Tibial nerve (tissue), 4 donors: ENCODE results near the gene UPP1.

Experiments used
- EP300 ChIP-seq, 2 donors: sonication (generic); formaldehyde crosslinking; IDR thresholded peaks; one replicate each; pipeline ENCODE4 v1.6.1; 2017; ENCODE audit warnings: antibody characterized with exemption in 2 of 2, mild to moderate bottlenecking in 1 of 2
- POLR2A ChIP-seq, 2 donors: fragments of 450-650 bp; IDR thresholded peaks; one replicate each; pipeline ENCODE4 v1.6.1; 2017; ENCODE audit warnings: antibody characterized with exemption in 2 of 2, mild to moderate bottlenecking in 2 of 2, moderate library complexity in 2 of 2
- TF ChIP-seq, protein P1 (sequence below), 5 experiments: fragments of 200-600 bp in 3 of 5; fragments of 450-650 bp in 2 of 5; sonication (generic) in 3 of 5; IDR thresholded peaks; one replicate each; pipeline ENCODE4 v1.5.1; 2016 to 2019; ENCODE audit warnings: antibody characterized with exemption in 5 of 5, mild to moderate bottlenecking in 3 of 5, moderate library complexity in 2 of 5

DNA sequence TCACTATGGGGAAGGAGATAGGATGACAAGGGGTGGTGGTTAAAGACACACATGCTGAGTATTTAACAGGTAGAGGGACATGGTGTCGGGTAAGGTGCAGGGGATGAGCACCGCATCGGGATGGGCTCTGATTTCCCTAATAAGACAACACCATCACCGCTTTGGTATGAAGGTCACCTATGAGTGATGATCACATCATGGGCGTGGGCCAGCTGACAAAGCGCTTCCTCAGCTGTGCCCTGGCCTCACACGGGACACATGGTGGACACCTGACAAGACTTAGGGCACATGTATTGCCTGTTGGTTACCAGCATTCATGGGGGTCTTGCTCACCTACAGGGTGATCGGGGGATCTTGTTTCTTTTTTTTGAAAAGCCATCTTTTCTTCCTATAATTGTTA lies 41.0 kb upstream of the UPP1 start:
- TF ChIP-seq, protein P1, sequence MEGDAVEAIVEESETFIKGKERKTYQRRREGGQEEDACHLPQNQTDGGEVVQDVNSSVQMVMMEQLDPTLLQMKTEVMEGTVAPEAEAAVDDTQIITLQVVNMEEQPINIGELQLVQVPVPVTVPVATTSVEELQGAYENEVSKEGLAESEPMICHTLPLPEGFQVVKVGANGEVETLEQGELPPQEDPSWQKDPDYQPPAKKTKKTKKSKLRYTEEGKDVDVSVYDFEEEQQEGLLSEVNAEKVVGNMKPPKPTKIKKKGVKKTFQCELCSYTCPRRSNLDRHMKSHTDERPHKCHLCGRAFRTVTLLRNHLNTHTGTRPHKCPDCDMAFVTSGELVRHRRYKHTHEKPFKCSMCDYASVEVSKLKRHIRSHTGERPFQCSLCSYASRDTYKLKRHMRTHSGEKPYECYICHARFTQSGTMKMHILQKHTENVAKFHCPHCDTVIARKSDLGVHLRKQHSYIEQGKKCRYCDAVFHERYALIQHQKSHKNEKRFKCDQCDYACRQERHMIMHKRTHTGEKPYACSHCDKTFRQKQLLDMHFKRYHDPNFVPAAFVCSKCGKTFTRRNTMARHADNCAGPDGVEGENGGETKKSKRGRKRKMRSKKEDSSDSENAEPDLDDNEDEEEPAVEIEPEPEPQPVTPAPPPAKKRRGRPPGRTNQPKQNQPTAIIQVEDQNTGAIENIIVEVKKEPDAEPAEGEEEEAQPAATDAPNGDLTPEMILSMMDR (IDR thresholded peaks at IDR 0.05): no peak
- TF ChIP-seq EP300 (IDR thresholded peaks at IDR 0.05) (no peak), POLR2A (IDR thresholded peaks at IDR 0.05) (no peak)
